H9 (cell line): Measurements from ENCODE around the gene PDCD10. TPM values are rescaled to one million over a fixed set of nuclear protein-coding genes. Genes with fewer than 3 reads are reported as not detected.

Experiments used
- DNase-seq: peaks from one replicate; pipeline ENCODE4 v3.0.0-alpha.2; 2017
- H2AFZ ChIP-seq: one replicate; pipeline ENCODE4 v1.6.1; 2013; ENCODE audit warnings: mild to moderate bottlenecking, low read length, control low read depth, moderate library complexity
- H2AK5ac ChIP-seq: 2 replicates; pipeline ENCODE4 v1.6.1; 2013; ENCODE audit warnings: low read length, control low read depth, mixed read lengths; ENCODE audit not compliant: insufficient read length
- H2BK120ac ChIP-seq: one replicate; pipeline ENCODE4 v1.6.1; 2013; ENCODE audit warnings: low read depth, mild to moderate bottlenecking, low read length, control low read depth, inconsistent platforms; ENCODE audit not compliant: poor library complexity, severe bottlenecking
- H2BK12ac ChIP-seq: 2 replicates; pipeline ENCODE4 v1.6.1; 2013; ENCODE audit warnings: low read length, control low read depth, mixed read lengths, low read depth; ENCODE audit not compliant: insufficient read length
- H2BK15ac ChIP-seq: 2 replicates; pipeline ENCODE4 v1.6.1; 2013; ENCODE audit warnings: low read depth, low read length, control low read depth
- H2BK20ac ChIP-seq: one replicate; pipeline ENCODE4 v1.6.1; 2013; ENCODE audit warnings: low read depth, mild to moderate bottlenecking, low read length, control low read depth, inconsistent platforms; ENCODE audit not compliant: poor library complexity, severe bottlenecking
- H2BK5ac ChIP-seq: 2 replicates; pipeline ENCODE4 v1.6.1; 2013; ENCODE audit warnings: low read length, control low read depth, mixed read lengths; ENCODE audit not compliant: insufficient read length
- H3K14ac ChIP-seq: 2 replicates; pipeline ENCODE4 v1.6.1; 2013; ENCODE audit warnings: low read length, control low read depth; ENCODE audit not compliant: insufficient read depth
- H3K18ac ChIP-seq: 2 replicates; pipeline ENCODE4 v1.6.1; 2013; ENCODE audit warnings: low read depth, mild to moderate bottlenecking, mixed read lengths, low read length, control low read depth; ENCODE audit not compliant: insufficient read length
- H3K23ac ChIP-seq: 2 replicates; pipeline ENCODE4 v1.6.1; 2013; ENCODE audit warnings: low read length, control low read depth, mixed read lengths, low read depth; ENCODE audit not compliant: insufficient read length
- H3K23me2 ChIP-seq: 2 replicates; pipeline ENCODE4 v1.6.1; 2013; ENCODE audit warnings: low read depth, mild to moderate bottlenecking, mixed read lengths, low read length, control low read depth; ENCODE audit not compliant: insufficient read length, poor library complexity, severe bottlenecking
- H3K27ac ChIP-seq: 2 replicates; pipeline ENCODE4 v1.5.1; 2013; ENCODE audit warnings: low read length, control low read depth, mixed read lengths, low read depth; ENCODE audit not compliant: insufficient read length
- H3K27me3 ChIP-seq: 2 replicates; pipeline ENCODE4 v1.6.1; 2013; ENCODE audit warnings: low read length, control low read depth, inconsistent platforms; ENCODE audit not compliant: insufficient read depth
- H3K4ac ChIP-seq: 2 replicates; pipeline ENCODE4 v1.6.1; 2013; ENCODE audit warnings: low read depth, mild to moderate bottlenecking, control low read depth, inconsistent platforms, low read length, moderate library complexity
- H3K4me1 ChIP-seq: 2 replicates; pipeline ENCODE4 v1.6.1; 2013; ENCODE audit warnings: low read length, control low read depth, inconsistent platforms; ENCODE audit not compliant: insufficient read depth
- H3K4me2 ChIP-seq: 2 replicates; pipeline ENCODE4 v1.6.1; 2013; ENCODE audit warnings: low read length, control low read depth, mixed read lengths; ENCODE audit not compliant: insufficient read length, insufficient read depth
- H3K56ac ChIP-seq: 2 replicates; pipeline ENCODE4 v1.6.1; 2013; ENCODE audit warnings: low read depth, mild to moderate bottlenecking, mixed read lengths, low read length, control low read depth; ENCODE audit not compliant: insufficient read length
- H3K79me1 ChIP-seq: 2 replicates; pipeline ENCODE4 v1.6.1; 2013; ENCODE audit warnings: low read depth, mild to moderate bottlenecking, moderate library complexity, low read length, control low read depth, inconsistent platforms; ENCODE audit not compliant: insufficient read depth, poor library complexity, severe bottlenecking
- H3K79me2 ChIP-seq: 2 replicates; pipeline ENCODE4 v1.6.1; 2013; ENCODE audit warnings: low read length, control low read depth, inconsistent platforms; ENCODE audit not compliant: insufficient read depth
- H3K9ac ChIP-seq: 2 replicates; pipeline ENCODE4 v1.6.1; 2013; ENCODE audit warnings: low read length, control low read depth, mixed read lengths; ENCODE audit not compliant: insufficient read length; ENCODE audit errors: extremely low read depth
- H3K9me3 ChIP-seq: one replicate; pipeline ENCODE4 v1.6.1; 2013; ENCODE audit warnings: low read depth, low read length, inconsistent platforms; ENCODE audit not compliant: control insufficient read depth
- H3T11ph ChIP-seq: one replicate; pipeline ENCODE4 v1.6.1; 2013; ENCODE audit warnings: mild to moderate bottlenecking, low read length, control low read depth, inconsistent platforms
- H4K20me1 ChIP-seq: one replicate; pipeline ENCODE4 v1.6.1; 2013; ENCODE audit not compliant: control insufficient read depth, insufficient read length, insufficient read depth
- H4K5ac ChIP-seq: 2 replicates; pipeline ENCODE4 v1.6.1; 2013; ENCODE audit warnings: low read depth, mild to moderate bottlenecking, mixed read lengths, low read length, control low read depth; ENCODE audit not compliant: insufficient read length
- H4K8ac ChIP-seq: replicated peaks from 2 replicates; pipeline ENCODE4 v1.6.1; 2013; ENCODE audit warnings: low read length, control low read depth, mixed read lengths, low read depth; ENCODE audit not compliant: insufficient read length
- H4K91ac ChIP-seq: 2 replicates; pipeline ENCODE4 v1.6.1; 2013; ENCODE audit warnings: low read depth, mild to moderate bottlenecking, moderate library complexity, mixed read lengths, low read length, control low read depth; ENCODE audit not compliant: insufficient read length
- H3K27ac Mint-ChIP-seq, 3 experiments: 2 replicates in 2 of 3; 3 replicates in 1 of 3; pipeline ENCODE4 v1.8.0; 2020 to 2021; ENCODE audit warnings: mixed read lengths in 3 of 3, mild to moderate bottlenecking in 1 of 3, moderate library complexity in 1 of 3
- H3K27me3 Mint-ChIP-seq: 2 replicates; pipeline ENCODE4 v1.8.0; 2021; ENCODE audit warnings: low read depth, mild to moderate bottlenecking, moderate library complexity, mixed read lengths
- H3K36me3 Mint-ChIP-seq, 3 experiments: 2 replicates in 2 of 3; 3 replicates in 1 of 3; pipeline ENCODE4 v1.8.0; 2020 to 2021; ENCODE audit warnings: low read depth in 3 of 3, mixed read lengths in 3 of 3; ENCODE audit not compliant: insufficient read depth in 1 of 3
- H3K4me1 Mint-ChIP-seq, 2 experiments: 2 replicates each; pipeline ENCODE4 v1.8.0; 2020; ENCODE audit warnings: mixed read lengths in 2 of 2
- H3K4me3 Mint-ChIP-seq, 2 experiments: 2 replicates in 1 of 2; 3 replicates in 1 of 2; pipeline ENCODE4 v1.8.0; 2020 to 2021; ENCODE audit warnings: mild to moderate bottlenecking in 2 of 2, mixed read lengths in 2 of 2, moderate library complexity in 1 of 2
- H3K9me3 Mint-ChIP-seq, 2 experiments: 2 replicates in 1 of 2; 3 replicates in 1 of 2; pipeline ENCODE4 v1.8.0; 2020; ENCODE audit warnings: mild to moderate bottlenecking in 2 of 2, mixed read lengths in 2 of 2, moderate library complexity in 1 of 2
- WGBS: extraction: QIAGEN DNeasy Blood & Tissue Kit; methylation state at CpG from one replicate; pipeline ENCODE4 v1.1.7; 2013; ENCODE audit warnings: missing lambda C conversion rate, low lambda C conversion rate, mixed read lengths; ENCODE audit not compliant: insufficient read length; ENCODE audit errors: extremely low coverage; 5-methylcytosine and 5-hydroxymethylcytosine counted together
- total RNA-seq: library from RNA; stranded (reverse); gene quantifications from 2 replicates; pipeline ENCODE4 v1.2.1, GENCODE V29; 2021
- TF ChIP-seq, protein P1 (sequence below): fragments of 200-600 bp; sonication (generic); conservative IDR thresholded peaks from 3 replicates; pipeline ENCODE4 v1.8.0; 2021; ENCODE audit warnings: antibody characterized with exemption, mild to moderate bottlenecking

PDCD10 gene
- total RNA-seq, 1 experiment from 2014 or later: 64.3 TPM

DNA sequence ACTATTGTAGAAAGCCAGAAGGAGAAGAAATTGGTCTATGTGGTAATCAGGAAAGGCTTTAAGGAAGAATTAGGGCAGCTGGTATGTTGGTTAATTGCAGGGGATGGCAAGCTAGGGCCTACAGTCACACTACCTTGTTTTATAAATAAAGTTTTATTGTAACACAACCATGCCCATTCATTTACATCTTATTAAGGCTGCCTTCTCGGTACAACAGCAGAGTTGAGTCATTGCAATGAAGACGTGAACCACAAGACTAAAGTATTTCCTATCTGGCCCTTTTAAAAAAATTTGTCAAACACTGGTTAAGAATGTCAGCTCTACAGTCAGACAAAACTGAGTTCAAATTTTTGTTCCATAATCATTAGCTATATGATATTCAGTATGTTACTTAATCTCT is 9.1 kb upstream of the PDCD10 start:
- no peaks in the 10 kb centered on the region for H3K79me2 ChIP-seq
- no peak overlapping the region for H2BK20ac ChIP-seq
- no peak overlapping the region for H3K18ac ChIP-seq
- no peak overlapping the region for H4K5ac ChIP-seq
- no peak overlapping the region for H3K4me3 Mint-ChIP-seq
- H4K8ac ChIP-seq: no peak overlapping the region
- no peak overlapping the region for H2AFZ ChIP-seq
- H3K9ac ChIP-seq: no peak overlapping the region
- no peaks in the 10 kb centered on the region for H3K27me3 Mint-ChIP-seq
- H3K56ac ChIP-seq: no peak overlapping the region
- no peak overlapping the region for H2BK12ac ChIP-seq
- TF ChIP-seq, protein P1, sequence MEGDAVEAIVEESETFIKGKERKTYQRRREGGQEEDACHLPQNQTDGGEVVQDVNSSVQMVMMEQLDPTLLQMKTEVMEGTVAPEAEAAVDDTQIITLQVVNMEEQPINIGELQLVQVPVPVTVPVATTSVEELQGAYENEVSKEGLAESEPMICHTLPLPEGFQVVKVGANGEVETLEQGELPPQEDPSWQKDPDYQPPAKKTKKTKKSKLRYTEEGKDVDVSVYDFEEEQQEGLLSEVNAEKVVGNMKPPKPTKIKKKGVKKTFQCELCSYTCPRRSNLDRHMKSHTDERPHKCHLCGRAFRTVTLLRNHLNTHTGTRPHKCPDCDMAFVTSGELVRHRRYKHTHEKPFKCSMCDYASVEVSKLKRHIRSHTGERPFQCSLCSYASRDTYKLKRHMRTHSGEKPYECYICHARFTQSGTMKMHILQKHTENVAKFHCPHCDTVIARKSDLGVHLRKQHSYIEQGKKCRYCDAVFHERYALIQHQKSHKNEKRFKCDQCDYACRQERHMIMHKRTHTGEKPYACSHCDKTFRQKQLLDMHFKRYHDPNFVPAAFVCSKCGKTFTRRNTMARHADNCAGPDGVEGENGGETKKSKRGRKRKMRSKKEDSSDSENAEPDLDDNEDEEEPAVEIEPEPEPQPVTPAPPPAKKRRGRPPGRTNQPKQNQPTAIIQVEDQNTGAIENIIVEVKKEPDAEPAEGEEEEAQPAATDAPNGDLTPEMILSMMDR: no peak
- no peak overlapping the region for H2AK5ac ChIP-seq
- no peak overlapping the region for H3K27ac Mint-ChIP-seq
- no peaks in the 10 kb centered on the region for H3K36me3 Mint-ChIP-seq
- H3K4me1 Mint-ChIP-seq: no peaks in the 10 kb centered on the region
- no peaks in the 10 kb centered on the region for H4K20me1 ChIP-seq
- no peaks in the 10 kb centered on the region for H3K9me3 Mint-ChIP-seq
- H3K23ac ChIP-seq: no peak overlapping the region
- no peak overlapping the region for H3K4me2 ChIP-seq
- H3K4ac ChIP-seq: no peak overlapping the region
- no peak overlapping the region for H3K27ac ChIP-seq
- no peaks in the 10 kb centered on the region for H3K9me3 ChIP-seq
- no peak overlapping the region for H3K14ac ChIP-seq
- H3T11ph ChIP-seq: no peak overlapping the region
- H2BK5ac ChIP-seq: no peak overlapping the region
- no peaks in the 10 kb centered on the region for H3K27me3 ChIP-seq
- no peaks in the 10 kb centered on the region for H3K4me1 ChIP-seq
- H4K91ac ChIP-seq: no peak overlapping the region
- no peak for DNase-seq
- no peak overlapping the region for H2BK15ac ChIP-seq
- no CpG with 5 or more reads among the region's 2 CpGs for WGBS
- H3K23me2 ChIP-seq: no peaks in the 10 kb centered on the region
- no peak overlapping the region for H2BK120ac ChIP-seq
- H3K79me1 ChIP-seq: no peaks in the 10 kb centered on the region
